Liver (tissue), 3 donors: ENCODE data around the gene ADGRB2.
A peak's percentile ranks its signal among the peaks of the same experiment; 100 is the strongest.

Experiments
- ATF3 ChIP-seq: IDR thresholded peaks from 2 replicates; pipeline ENCODE4 v1.6.1; 2016; ENCODE audit warnings: antibody characterized with exemption
- CTCF ChIP-seq: fragments of 150-350 bp; IDR thresholded peaks from 2 replicates; pipeline ENCODE4 v1.5.1; 2017; ENCODE audit warnings: improper control_type of control experiment, low read depth, low read length; ENCODE audit not compliant: missing input control
- EGR1 ChIP-seq, 2 donors: IDR thresholded peaks; 2 replicates each; pipeline ENCODE4 v1.6.1; 2016 to 2018; ENCODE audit warnings: antibody characterized with exemption in 2 of 2, low read depth in 2 of 2
- FOXA1 ChIP-seq: IDR thresholded peaks from 2 replicates; pipeline ENCODE4 v1.6.1; 2016; ENCODE audit warnings: antibody characterized with exemption
- HNF4A ChIP-seq, 2 donors: conservative IDR thresholded peaks; 2 replicates each; pipeline ENCODE4 v1.6.1; 2016; ENCODE audit warnings: antibody characterized with exemption in 2 of 2, mild to moderate bottlenecking in 2 of 2
- JUND ChIP-seq, 2 donors: IDR thresholded peaks; 2 replicates each; pipeline ENCODE4 v1.6.1; 2016; ENCODE audit warnings: antibody characterized with exemption in 2 of 2
- MAX ChIP-seq: IDR thresholded peaks from 2 replicates; pipeline ENCODE4 v1.6.1; 2016; ENCODE audit warnings: antibody characterized with exemption
- RAD21 ChIP-seq, 2 donors: IDR thresholded peaks; 2 replicates each; pipeline ENCODE4 v1.6.1; 2016; ENCODE audit warnings: antibody characterized with exemption in 2 of 2, mild to moderate bottlenecking in 2 of 2
- REST ChIP-seq: IDR thresholded peaks from 2 replicates; pipeline ENCODE4 v1.6.1; 2016; ENCODE audit warnings: antibody characterized with exemption, mild to moderate bottlenecking
- RXRA ChIP-seq, 2 donors: IDR thresholded peaks; 2 replicates each; pipeline ENCODE4 v1.6.1; 2017 to 2018; ENCODE audit warnings: antibody characterized with exemption in 2 of 2, mild to moderate bottlenecking in 1 of 2
- SP1 ChIP-seq: IDR thresholded peaks from 2 replicates; pipeline ENCODE4 v1.6.1; 2018; ENCODE audit warnings: antibody characterized with exemption, mild to moderate bottlenecking
- YY1 ChIP-seq: IDR thresholded peaks from 2 replicates; pipeline ENCODE4 v1.6.1; 2016; ENCODE audit warnings: antibody characterized with exemption, mild to moderate bottlenecking
- donor health status: healthy.
- donor health status: healthy.

- TF ChIP-seq ATF3 (no peak), SP1 (peak; percentile 41), CTCF (peak; percentile 65), MAX (no peak), REST (no peak), FOXA1 (no peak), RAD21 (IDR thresholded peaks at IDR 0.05) (peak; percentile 71 to 78), YY1 (no peak), HNF4A (conservative IDR thresholded peaks at IDR 0.05) (peak; percentile 91 to 96), JUND (IDR thresholded peaks at IDR 0.05) (no peak), RXRA (IDR thresholded peaks at IDR 0.05) (peak in 1 of 2 donors; percentile 79), EGR1 (IDR thresholded peaks at IDR 0.05; ENCODE audit: low read depth in 2 of 2) (no peak)
Observed at GRCh38 chr1:31745096-31745945, 18.8 kb downstream of the ADGRB2 start.
